WTC11 (cell line): ENCODE results near the gene COL21A1.

Experiments used
- ATF2 ChIP-seq: sonication (generic); formaldehyde crosslinking; IDR thresholded peaks from 2 replicates; pipeline ENCODE4 v1.8.1; 2022; ENCODE audit warnings: low read depth, missing genetic modification reagents, borderline replicate concordance
- ATF3 ChIP-seq: sonication (generic); formaldehyde crosslinking; conservative IDR thresholded peaks from 2 replicates; pipeline ENCODE4 v1.8.1; 2022; ENCODE audit warnings: mild to moderate bottlenecking, missing genetic modification reagents
- CREM ChIP-seq: sonication (generic); formaldehyde crosslinking; IDR thresholded peaks from 2 replicates; pipeline ENCODE4 v1.8.1; 2022; ENCODE audit warnings: mild to moderate bottlenecking, missing genetic modification reagents, moderate library complexity
- CTCF ChIP-seq: fragments of 200-600 bp; IDR thresholded peaks from 2 replicates; pipeline ENCODE4 v1.8.0; 2022; ENCODE audit warnings: antibody characterized with exemption
- E2F1 ChIP-seq: sonication (generic); formaldehyde crosslinking; IDR thresholded peaks from 2 replicates; pipeline ENCODE4 v1.8.0; 2022; ENCODE audit warnings: mild to moderate bottlenecking, missing genetic modification reagents
- ELF4 ChIP-seq: sonication (generic); formaldehyde crosslinking; IDR thresholded peaks from 2 replicates; pipeline ENCODE4 v1.8.1; 2022; ENCODE audit warnings: low read depth, mild to moderate bottlenecking, moderate library complexity, missing genetic modification reagents
- ESRRA ChIP-seq: sonication (generic); formaldehyde crosslinking; IDR thresholded peaks from 2 replicates; pipeline ENCODE4 v1.8.1; 2022; ENCODE audit warnings: mild to moderate bottlenecking, missing genetic modification reagents, borderline replicate concordance
- FOXJ3 ChIP-seq: sonication (generic); formaldehyde crosslinking; IDR thresholded peaks from 2 replicates; pipeline ENCODE4 v1.9.0; 2021; ENCODE audit warnings: missing genetic modification reagents, mild to moderate bottlenecking, borderline replicate concordance
- HMGA2 ChIP-seq: fragments of 250-450 bp; sonication (Bioruptor Pico); IDR thresholded peaks from 2 replicates; pipeline ENCODE4 v1.4.0; 2021; ENCODE audit warnings: mild to moderate bottlenecking, moderate library complexity
- JUN ChIP-seq: sonication (generic); formaldehyde crosslinking; IDR thresholded peaks from 2 replicates; pipeline ENCODE4 v1.8.0; 2023; ENCODE audit warnings: mild to moderate bottlenecking, missing genetic modification reagents
- NR1H2 ChIP-seq: sonication (generic); formaldehyde crosslinking; IDR thresholded peaks from 2 replicates; pipeline ENCODE4 v1.9.0; 2021; ENCODE audit warnings: mild to moderate bottlenecking, moderate library complexity, missing genetic modification reagents
- SP1 ChIP-seq: sonication (generic); formaldehyde crosslinking; conservative IDR thresholded peaks from 2 replicates; pipeline ENCODE4 v1.8.1; 2022; ENCODE audit warnings: missing genetic modification reagents
- STAT6 ChIP-seq: sonication (generic); formaldehyde crosslinking; conservative IDR thresholded peaks from 2 replicates; pipeline ENCODE4 v1.8.1; 2023; ENCODE audit warnings: mild to moderate bottlenecking, low read depth, missing genetic modification reagents, moderate library complexity
- ZBTB21 ChIP-seq: sonication (generic); formaldehyde crosslinking; IDR thresholded peaks from 2 replicates; pipeline ENCODE4 v1.8.1; 2023; ENCODE audit warnings: mild to moderate bottlenecking, missing genetic modification reagents, borderline replicate concordance

- TF ChIP-seq CTCF, result no peak
- TF ChIP-seq FOXJ3 (CRISPR knock-in tag), result no peak
- TF ChIP-seq CREM (CRISPR knock-in tag), result no peak
- no peak for TF ChIP-seq ZBTB21
- TF ChIP-seq E2F1 (CRISPR knock-in tag), result no peak
- TF ChIP-seq ATF3, result no peak
- TF ChIP-seq ESRRA (CRISPR knock-in tag), result no peak
- TF ChIP-seq ELF4 (CRISPR knock-in tag), result no peak
- TF ChIP-seq NR1H2 (CRISPR knock-in tag), result no peak
- no peak for TF ChIP-seq HMGA2
- no peak for TF ChIP-seq ATF2
- TF ChIP-seq STAT6 (CRISPR knock-in tag), result no peak
- no peak for TF ChIP-seq JUN
- TF ChIP-seq SP1 (CRISPR knock-in tag), result no peak
Measured at GRCh38 chr6:56246881-56247653, at the start of gene COL21A1.
